ENCODE results near the gene GKN2.
"Not testable (repeated sequence)": the region's sequence is repeated elsewhere in the genome, so short reads cannot be mapped to it uniquely, and the experiment has no call there.

GKN2 gene

GRCh38 chr2:68959001-68959400 lies 6.3 kb upstream of the GKN2 start:
- no peak for DNase-seq

DNA sequence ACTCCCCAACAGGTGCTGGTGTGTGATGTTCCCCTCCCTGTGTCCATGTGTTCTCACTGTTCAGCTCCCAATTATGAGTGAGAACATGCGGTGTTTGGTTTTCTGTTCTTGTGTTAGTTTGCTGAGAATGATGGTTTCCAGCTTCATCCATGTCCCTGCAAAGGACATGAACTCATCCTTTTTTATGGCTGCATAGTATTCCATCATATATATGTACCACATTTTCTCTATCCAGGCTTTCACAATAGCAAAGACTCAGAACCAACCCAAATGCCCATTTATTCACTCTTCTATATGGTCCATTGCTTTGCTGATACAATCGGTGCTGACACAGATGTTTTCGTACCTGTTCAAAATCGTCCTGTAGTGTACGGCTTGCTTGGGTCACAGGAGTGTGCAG lies 2.7 kb upstream of the GKN2 start:
- DNase-seq: not testable (repeated sequence)

DNA sequence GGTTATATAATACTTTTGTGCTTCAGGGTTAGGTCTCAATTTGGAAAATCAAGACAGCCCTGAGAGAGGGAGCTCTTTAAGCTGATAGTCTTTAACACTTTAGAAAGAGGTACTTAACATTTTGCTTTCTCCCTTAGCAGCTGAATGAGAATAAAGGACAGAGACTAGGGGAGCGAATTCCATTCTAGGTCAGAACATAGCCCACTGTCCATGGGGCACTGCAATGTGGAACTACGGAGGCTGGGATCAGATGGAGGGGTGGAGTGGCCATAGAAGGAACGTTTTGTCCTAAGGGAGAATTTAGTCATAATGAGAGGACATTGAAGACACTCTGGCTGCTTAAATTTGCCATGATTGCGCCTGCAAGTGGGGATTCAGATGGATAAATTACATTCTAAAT lies 794 bp downstream of the GKN2 start:
- DNase-seq: no peak

- no peak for DNase-seq
Measured at GRCh38 chr2:68948710-68949109, 4.0 kb downstream of the GKN2 start.

DNA sequence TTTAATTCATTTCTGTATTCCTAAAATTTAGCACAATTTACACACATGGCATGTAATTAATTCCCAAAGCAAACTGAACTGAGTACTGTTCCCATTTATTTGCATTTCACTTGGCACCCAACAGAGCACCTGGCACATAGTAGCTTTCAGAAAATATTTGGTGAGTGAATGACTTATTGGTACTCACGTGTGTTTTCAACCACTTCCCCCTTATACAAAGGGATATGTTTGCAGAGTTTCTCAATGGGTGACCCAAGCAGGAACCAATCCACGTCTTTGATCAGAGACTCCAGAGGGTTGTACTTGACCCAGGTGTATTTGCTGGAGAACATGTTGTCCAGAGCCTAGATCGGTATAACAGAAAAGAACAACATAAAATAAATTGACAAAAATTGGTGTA lies 6.6 kb downstream of the GKN2 start:
- DNase-seq: no peak

DNA sequence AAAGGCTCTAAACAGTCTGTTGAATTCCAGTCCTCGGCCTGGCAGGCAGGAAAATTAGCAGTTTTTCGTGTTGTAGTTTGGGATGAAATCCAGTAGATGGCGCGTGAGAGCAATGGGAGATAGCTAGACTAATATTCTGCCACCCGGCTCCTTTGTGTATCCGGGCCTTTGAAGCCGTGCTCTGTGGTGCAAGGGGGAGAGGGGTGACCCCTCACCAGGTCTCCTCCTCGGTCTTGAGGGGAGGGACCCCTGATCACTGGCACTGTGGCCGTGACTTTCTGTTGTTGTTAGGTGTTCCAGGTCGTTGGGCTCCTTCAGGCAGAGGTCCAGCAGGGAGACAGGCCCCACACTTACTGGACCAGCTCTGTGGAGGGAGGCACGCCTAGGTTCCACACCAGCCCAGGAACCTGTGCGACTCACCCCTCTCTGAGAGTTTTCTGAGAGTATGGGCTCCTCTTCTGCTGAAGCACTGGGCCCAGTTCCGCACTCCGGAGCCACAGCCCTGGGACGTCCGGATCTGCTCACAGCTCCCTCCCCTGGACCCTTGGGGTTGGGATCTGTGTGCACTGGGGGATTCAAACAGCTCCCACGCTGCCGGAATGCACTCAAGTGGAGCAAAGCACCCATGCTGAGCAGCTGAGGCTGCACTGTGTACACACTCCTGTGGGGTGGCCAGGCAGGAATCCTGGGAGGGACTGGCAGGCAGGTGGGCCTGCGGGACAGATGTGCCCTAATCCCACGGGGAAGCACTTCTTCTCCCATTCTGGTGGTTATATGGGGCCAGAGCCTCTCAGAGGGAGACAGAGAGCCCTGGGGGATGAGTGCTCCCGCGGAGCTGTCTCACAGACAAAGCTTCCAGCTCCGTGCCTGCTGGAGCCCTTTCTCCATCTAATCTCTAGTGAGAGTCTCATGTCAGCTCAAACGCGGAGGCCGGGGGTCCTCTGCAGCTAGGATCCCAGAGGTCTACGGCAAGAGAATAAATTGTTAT lies 8.8 kb downstream of the GKN2 start:
- peak; percentile 33 to 34 for DNase-seq

- DNase-seq: no peak
Measured at GRCh38 chr2:68942827-68943226, 9.9 kb downstream of the GKN2 start.

DNA sequence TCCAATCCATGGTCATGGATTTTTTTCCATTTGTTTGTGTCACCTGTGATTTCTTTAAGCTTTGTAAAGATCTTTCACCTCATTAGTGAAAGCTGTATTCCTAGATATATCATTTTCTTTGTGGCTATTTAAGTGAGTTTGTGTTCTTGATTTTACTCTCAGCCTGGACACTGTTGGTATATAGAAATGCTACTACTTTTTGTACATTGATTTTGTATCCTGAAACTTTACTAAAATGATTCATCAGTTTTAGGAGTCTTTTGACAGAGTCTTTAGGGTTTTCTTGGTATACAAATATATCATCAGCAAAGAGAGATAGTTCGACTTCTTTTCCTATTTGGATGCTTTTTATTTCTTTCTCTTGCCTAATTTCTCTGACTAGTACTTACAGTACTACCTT lies 12.3 kb downstream of the GKN2 start:
- DNase-seq: no peak

DNA sequence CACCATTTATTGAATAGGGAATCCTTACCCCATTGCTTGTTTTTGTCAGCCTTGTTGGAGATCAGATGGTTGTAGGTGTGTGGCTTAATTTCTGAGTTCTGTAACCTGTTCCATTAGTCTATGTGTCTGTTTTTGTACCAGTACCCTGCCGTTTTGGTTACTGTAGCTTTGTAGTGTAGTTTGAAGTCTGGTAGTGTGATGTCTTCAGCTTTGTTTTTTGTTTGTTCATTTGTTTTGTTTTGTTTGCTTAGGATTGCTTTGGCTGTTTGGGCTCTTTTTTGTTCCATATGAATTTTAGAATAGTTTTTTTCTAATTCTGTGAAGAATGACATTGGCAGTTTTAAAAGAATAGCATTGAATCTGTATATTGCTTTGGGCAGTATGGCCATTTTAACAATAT lies 12.7 kb downstream of the GKN2 start:
- DNase-seq: no peak

DNA sequence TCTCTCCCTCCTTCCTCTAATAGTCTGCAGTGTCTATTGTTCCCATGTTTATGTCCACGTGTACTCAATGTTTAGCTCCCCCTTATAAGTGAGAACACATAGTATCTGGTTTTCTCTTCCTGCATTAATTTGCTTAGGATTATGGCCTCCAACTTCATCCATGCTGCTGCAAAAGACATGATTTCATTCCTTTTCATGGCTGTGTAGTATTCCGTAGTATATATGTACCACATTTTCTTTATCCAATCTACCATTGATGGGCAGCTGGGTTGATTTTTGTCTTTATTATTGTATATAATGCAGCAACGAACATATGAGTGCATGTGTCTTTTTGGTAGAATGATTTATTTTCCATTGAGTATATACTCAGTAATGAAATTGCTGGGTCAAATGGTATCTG lies 13.8 kb downstream of the GKN2 start:
- no peak for DNase-seq

DNA sequence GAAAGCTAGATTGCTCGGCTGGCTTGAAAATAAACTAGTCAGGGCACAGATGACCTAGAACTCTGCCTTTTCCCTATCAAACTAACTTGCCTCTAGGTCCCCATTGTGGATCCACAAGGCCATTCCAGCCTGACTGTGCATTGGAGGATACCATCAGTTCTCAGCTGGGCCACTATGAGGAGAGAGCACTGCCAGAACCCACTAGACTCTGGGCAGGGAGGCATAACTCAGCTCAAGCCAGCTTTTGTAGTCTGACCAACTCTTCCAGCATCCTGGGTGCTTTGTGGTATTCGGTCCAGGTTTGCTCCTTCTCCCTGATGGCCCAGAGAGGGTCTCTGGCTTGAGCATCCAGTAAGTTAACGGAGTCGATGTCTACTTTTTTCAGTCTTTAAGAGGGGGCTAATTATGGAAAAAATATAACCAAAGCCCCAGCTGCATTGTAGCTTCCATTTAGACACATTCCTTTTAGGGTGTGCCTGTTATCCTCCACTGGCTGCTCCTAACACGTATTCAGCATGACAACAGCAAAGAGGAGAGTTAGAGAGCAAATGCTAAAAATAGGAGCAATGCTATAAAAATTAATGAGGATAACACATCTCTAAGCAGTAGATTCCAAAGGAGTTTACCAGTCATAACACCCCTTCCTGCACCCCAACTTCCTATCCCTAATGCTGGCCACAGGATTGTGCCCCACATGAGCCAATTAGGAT lies 15.2 kb downstream of the GKN2 start:
- DNase-seq: no peak

DNA sequence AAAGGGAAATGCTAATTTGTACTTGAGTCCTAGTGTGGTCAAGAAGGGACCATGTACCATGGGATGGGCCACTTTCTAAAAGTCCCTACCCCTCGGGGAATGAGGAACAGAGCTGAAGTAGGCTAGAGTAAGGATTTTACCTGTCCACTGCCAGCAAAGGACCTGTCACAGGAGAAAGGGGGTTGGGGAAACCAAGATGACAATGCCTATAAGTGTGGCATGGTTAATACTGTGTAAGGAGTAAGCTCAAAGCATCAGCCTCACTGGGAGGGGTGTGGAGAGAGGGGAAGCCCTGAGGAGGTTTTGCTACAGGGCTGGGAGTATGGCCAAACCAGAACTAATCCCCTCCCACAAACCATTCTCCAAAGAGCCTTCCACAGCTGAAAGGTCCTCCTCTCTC lies 15.8 kb downstream of the GKN2 start:
- DNase-seq: no peak

DNA sequence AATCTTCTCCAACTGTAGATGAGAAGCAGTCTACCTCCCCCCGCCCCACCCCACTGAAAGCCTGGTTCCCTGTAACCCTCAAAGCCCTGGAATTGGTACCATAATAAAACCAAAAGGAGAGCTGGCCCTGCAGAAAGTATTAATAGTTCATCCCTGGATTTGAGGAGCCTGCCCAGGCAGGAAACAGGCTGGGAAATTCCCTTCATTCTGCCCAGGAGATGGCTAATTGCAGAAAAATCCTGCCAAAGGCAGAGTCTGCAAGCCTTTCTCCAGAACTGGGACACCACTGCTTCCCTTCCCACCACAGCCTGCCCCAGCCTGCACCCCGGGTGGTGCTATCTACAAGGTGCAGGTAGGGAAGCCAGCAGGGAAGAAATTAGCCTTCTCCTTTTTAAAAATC lies 16.3 kb downstream of the GKN2 start:
- no peak for DNase-seq

DNA sequence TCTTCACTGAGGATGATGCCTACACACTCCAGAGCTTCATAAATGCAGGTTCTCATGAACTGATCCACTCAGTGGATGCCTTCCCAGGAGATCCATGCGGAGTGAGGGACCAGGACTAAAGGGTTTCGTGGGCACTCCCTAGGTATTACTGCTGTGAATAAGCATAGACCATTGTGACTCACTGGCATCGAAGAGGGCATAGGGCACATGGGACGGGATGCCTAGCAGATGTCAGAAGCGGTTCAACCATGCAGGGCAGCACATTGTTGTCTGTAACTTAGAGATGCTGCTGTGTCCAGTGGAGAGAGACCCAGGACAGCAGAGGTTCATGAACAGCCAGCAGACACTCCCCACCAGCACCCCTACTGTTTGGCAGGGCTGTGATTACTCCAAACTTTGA lies 17.2 kb downstream of the GKN2 start:
- DNase-seq: no peak

DNA sequence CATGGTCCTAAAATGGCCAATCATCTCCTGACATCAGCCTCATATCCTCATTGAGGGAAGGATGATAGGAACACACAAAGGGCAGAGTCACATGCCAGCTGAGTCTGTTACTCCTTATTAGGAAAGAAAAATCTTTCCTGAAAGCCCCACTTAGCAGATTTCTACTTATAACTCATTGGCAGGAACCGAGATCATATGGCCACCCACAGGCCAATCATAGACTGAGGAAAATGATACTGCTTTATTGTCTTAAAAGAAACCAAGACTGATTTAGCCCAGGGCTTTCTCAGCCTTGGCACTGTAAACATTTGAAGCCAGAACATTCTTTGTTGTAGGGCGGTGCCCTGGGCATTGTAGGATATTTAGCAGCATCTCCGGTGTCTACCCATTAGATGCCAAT lies 18.7 kb downstream of the GKN2 start:
- DNase-seq: no peak

GRCh38 chr2:68932402-68932801 lies 20.3 kb downstream of the GKN2 start:
- DNase-seq: no peak

- DNase-seq: no peak
Measured at GRCh38 chr2:68931799-68932198, 20.9 kb downstream of the GKN2 start.

DNA sequence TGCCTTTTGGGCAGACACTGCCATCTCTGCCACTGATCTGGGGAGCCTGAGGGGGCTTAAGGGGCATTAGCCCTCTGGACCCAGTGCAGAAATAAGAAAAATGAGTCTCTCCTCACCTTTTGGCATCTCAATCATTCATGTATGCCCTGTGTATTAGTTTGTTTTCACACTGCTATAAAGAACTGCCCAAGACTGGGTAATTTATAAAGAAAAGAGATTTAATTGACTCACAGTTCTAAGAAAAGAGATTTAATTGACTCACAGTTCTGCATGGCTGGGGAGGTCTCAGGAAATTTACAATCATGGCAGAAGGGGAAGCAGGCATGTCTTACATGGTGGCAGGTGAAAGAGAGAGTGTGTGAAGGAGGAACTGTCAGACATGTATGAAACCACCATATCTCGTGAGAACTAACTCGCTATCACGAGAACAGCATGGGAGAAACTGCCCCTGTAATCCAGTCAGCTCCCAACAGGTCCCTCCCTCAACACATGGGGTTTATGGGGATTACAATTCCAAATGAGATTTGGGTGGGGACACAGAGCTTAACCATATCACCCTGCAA lies 21.5 kb downstream of the GKN2 start:
- no peak for DNase-seq

- no peak for DNase-seq
Measured at GRCh38 chr2:68926796-68927195, 25.9 kb downstream of the GKN2 start.

GRCh38 chr2:68925295-68925896 lies 27.3 kb downstream of the GKN2 start:
- DNase-seq: peak in 1 of 2 experiments; percentile 52

DNA sequence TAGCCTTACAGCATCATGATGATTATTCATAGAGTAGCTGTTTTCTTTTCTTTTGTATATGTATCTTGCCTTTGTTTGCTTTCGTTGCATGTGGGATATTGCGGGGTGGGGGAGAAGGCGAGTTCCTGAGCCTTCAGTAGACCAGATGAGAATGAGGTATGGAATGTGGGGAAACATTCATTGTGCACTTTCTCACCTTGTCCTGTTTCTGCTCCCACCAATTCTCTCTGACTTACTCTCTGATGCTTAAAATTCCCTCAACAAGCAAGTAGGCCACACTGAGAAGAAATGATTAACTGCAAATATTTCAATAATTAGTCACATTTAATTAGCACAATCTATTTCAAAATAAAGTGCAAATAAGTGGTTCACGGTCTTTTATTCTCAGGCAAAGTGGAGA lies 31.0 kb downstream of the GKN2 start:
- no peak for DNase-seq

DNA sequence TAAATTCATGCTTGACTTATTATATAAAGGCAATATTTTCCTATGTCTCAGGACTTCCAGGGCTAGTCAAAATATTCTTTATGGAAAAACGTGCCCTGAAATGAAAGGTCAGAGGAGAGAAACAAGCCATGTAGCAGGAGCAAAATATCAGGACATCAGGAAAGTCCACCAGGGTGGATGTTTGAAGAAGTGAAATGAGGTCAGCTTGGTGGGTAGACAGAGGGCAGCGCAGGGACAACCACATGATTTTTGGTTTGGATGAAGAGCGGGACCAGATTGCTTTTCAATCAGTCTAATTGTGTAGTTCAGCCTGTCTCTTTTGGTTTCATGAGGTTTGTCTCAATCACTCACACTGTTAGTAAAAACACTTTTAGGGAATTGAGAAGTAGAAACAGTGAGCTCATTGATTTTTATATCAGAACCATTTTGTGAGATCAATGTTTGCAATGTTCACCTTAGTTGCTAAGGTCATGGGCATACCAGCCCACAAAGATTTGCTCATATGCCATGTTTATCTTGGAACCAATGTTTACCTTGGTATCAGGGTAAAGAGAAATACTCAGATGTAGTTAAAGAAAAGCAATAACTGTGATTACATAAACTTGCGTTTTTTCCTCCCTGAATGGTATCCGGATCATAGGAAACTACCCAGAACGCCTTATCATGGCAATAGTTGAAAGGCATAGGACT lies 32.1 kb downstream of the GKN2 start:
- DNase-seq: no peak

GRCh38 chr2:68918497-68918896 lies 34.2 kb downstream of the GKN2 start:
- no peak for DNase-seq

Data from stimulated activated CD4-positive, alpha-beta T cell treated with anti-CD3 and anti-CD28 coated beads, Interleukin-4, amount 100 ng/mL, for 4 hours (primary cell).